ENCODE data around the gene IPO4.

IPO4 gene

DNA sequence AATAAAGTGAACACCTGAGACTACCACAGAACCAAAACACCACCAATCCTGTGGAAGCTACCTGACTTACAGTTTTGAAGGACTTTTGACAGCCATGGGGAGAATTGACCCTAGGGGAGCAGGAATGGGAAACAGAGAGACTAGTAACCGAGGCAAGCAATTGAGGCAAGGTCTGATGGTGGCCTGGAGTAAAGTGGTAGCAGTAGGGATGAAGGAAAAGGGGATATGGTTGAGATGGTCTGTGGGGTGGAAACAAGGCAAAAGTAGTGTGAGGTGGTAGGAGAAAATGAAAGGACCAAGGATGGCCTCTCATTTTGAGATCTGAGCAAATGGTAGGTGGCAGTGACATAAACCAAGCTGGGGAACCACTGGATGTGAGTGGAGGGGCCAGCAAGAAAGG, 31.8 kb downstream of the IPO4 start:
- Mint-ChIP-seq H3K4me3 (no peak overlapping the region), H3K4me1 (peaks cover 17% of the 10 kb centered on the region), H3K27me3 (no peaks in the 10 kb centered on the region), H3K9me3 (no peaks in the 10 kb centered on the region), H3K36me3 (peaks cover 54% of the 10 kb centered on the region), H3K27ac (no peak overlapping the region)
- no peak for ATAC-seq

DNA sequence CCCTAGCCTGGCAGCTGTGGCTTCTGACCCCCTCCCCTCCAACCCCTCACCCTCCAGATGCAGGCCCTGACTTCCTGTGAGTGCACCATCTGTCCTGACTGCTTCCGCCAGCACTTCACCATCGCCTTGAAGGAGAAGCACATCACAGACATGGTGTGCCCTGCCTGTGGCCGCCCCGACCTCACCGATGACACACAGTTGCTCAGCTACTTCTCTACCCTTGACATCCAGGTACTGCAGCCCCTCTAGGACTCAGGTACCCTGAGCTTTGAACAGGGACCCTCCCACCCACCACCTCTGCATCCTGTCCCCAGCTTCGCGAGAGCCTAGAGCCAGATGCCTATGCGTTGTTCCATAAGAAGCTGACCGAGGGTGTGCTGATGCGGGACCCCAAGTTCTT, 33.5 kb downstream of the IPO4 start:
- Mint-ChIP-seq H3K4me1 (peaks cover 15% of the 10 kb centered on the region), H3K4me3 (no peak overlapping the region), H3K36me3 (peaks cover 55% of the 10 kb centered on the region), H3K27ac (peak overlapping the region; percentile 43), H3K27me3 (no peaks in the 10 kb centered on the region), H3K9me3 (no peaks in the 10 kb centered on the region)
- no peak for ATAC-seq

GRCh38 chr14:24151404-24152080, 37.1 kb downstream of the IPO4 start:
- ATAC-seq, result no peak
- no peaks in the 10 kb centered on the region for H3K27me3 Mint-ChIP-seq
- H3K27ac Mint-ChIP-seq, result no peak overlapping the region
- H3K4me3 Mint-ChIP-seq, result no peak overlapping the region
- peaks cover 31% of the 10 kb centered on the region for H3K4me1 Mint-ChIP-seq
- H3K9me3 Mint-ChIP-seq, result no peaks in the 10 kb centered on the region
- peaks cover 35% of the 10 kb centered on the region for H3K36me3 Mint-ChIP-seq

GRCh38 chr14:24150993-24151392, 37.6 kb downstream of the IPO4 start:
- Mint-ChIP-seq H3K4me3 (no peak overlapping the region), H3K9me3 (no peaks in the 10 kb centered on the region), H3K4me1 (peaks cover 33% of the 10 kb centered on the region), H3K27ac (no peak overlapping the region), H3K27me3 (no peaks in the 10 kb centered on the region), H3K36me3 (peaks cover 34% of the 10 kb centered on the region)
- ATAC-seq, result no peak

GRCh38 chr14:24150567-24150966, 38.0 kb downstream of the IPO4 start:
- peaks cover 30% of the 10 kb centered on the region for H3K36me3 Mint-ChIP-seq

GRCh38 chr14:24150061-24150460, 38.6 kb downstream of the IPO4 start:
- peaks cover 42% of the 10 kb centered on the region for H3K4me1 Mint-ChIP-seq

More at GRCh38 chr14:24150567-24150966, 38.0 kb downstream of the IPO4 start:
- Mint-ChIP-seq H3K27ac (peak overlapping the region; percentile 39), H3K4me3 (no peak overlapping the region), H3K9me3 (no peaks in the 10 kb centered on the region), H3K27me3 (no peaks in the 10 kb centered on the region), H3K4me1 (peaks cover 37% of the 10 kb centered on the region)
- no peak for ATAC-seq

DNA sequence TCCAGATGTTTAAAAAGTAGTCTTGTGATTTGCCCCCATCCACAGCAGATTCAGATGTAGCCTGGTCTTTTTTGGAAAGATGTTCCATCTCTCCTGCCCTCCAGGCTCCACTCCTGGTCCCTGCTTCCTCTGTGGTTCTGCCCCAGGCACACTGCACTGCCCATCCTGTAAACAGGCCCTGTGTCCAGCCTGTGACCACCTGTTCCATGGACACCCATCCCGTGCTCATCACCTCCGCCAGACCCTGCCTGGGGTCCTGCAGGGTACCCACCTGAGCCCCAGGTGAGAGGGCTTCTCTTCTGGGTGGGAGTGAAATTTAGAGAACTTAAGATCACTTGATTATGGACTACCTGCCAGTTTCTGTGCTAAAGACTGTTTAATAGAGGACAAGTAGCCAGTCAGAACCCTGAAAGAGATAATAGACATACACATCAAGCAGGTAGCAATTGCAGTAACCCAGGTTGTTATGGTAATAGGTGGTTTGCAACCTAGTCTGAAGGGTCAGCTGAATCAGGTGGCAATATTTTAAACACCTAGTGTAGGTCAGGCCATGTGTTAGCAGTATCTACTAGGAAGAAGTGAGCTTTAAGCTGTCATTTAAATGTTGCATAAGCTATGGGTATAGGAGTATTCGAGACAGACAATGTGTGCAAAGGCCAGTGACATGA, 39.2 kb downstream of the IPO4 start:
- Mint-ChIP-seq H3K4me3 (no peak overlapping the region), H3K27me3 (no peaks in the 10 kb centered on the region), H3K27ac (no peak overlapping the region), H3K4me1 (peaks cover 45% of the 10 kb centered on the region), H3K9me3 (no peaks in the 10 kb centered on the region), H3K36me3 (peaks cover 28% of the 10 kb centered on the region)
- no peak for ATAC-seq

More at GRCh38 chr14:24150061-24150460, 38.6 kb downstream of the IPO4 start:
- ATAC-seq, result no peak
- Mint-ChIP-seq H3K27ac (peak overlapping the region; percentile 39), H3K9me3 (no peaks in the 10 kb centered on the region), H3K4me3 (no peak overlapping the region), H3K36me3 (peaks cover 30% of the 10 kb centered on the region), H3K27me3 (no peaks in the 10 kb centered on the region)

DNA sequence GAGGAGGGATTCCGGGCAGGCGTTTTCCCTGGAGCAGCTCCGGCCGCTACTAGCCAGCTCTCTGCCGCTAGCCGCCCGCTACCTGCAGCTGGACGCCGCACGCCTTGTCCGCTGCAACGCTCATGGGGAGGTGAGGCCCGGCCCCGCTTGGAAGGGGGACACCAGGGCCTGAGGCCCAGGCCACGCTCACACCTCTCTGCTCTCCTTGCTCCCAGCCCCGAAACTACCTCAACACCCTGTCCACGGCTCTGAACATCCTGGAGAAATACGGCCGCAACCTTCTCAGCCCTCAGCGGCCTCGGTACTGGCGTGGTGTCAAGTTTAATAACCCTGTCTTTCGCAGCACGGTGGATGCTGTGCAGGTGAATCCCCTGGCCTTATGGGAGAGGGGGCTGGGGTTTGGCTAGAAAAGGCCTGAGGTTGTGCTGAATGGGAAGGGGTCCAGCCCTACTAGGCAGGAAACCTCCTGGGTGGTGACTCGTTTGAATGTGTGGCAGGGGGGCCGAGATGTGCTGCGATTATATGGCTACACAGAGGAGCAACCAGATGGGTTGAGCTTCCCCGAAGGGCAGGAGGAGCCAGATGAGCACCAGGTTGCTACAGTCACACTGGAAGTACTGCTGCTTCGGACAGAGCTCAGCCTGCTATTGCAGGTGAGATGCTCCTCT, 40.7 kb downstream of the IPO4 start:
- no peak for ATAC-seq
- Mint-ChIP-seq H3K4me1 (peaks cover 53% of the 10 kb centered on the region), H3K9me3 (no peaks in the 10 kb centered on the region), H3K27me3 (no peaks in the 10 kb centered on the region), H3K36me3 (peaks cover 42% of the 10 kb centered on the region), H3K27ac (peak overlapping the region; percentile 83), H3K4me3 (peak overlapping the region; percentile 90)

GRCh38 chr14:24146978-24147760, 41.4 kb downstream of the IPO4 start, which contains the start of gene RNF31:
RNF31 (plus strand) TSS chr14:24147498; CDS start chr14:24147699, 201 bp downstream.
- ATAC-seq, result peak; percentile 96
- H3K4me3 Mint-ChIP-seq, result peak within 1 kb of the TSS; percentile 90
- no peaks in the 10 kb centered on the region for H3K9me3 Mint-ChIP-seq
- peaks cover 46% of the 10 kb centered on the region for H3K36me3 Mint-ChIP-seq
- H3K27me3 Mint-ChIP-seq, result no peaks in the 10 kb centered on the region
- peaks cover 58% of the 10 kb centered on the region for H3K4me1 Mint-ChIP-seq
- H3K27ac Mint-ChIP-seq, result peak within 1 kb of the TSS; percentile 83

- H3K27ac Mint-ChIP-seq, result peak within 1 kb of the TSS; percentile 83
- peaks cover 46% of the 10 kb centered on the region for H3K36me3 Mint-ChIP-seq
- no peaks in the 10 kb centered on the region for H3K27me3 Mint-ChIP-seq
- H3K4me3 Mint-ChIP-seq, result peak within 1 kb of the TSS; percentile 90
- peak; percentile 87 for ATAC-seq
- H3K4me1 Mint-ChIP-seq, result peaks cover 58% of the 10 kb centered on the region
- H3K9me3 Mint-ChIP-seq, result no peaks in the 10 kb centered on the region
Observed at GRCh38 chr14:24146453-24146977, 42.1 kb downstream of the IPO4 start, which contains the start of gene PSME2. PSME2 (minus strand) TSS chr14:24146610; CDS start chr14:24146581, 29 bp downstream.

DNA sequence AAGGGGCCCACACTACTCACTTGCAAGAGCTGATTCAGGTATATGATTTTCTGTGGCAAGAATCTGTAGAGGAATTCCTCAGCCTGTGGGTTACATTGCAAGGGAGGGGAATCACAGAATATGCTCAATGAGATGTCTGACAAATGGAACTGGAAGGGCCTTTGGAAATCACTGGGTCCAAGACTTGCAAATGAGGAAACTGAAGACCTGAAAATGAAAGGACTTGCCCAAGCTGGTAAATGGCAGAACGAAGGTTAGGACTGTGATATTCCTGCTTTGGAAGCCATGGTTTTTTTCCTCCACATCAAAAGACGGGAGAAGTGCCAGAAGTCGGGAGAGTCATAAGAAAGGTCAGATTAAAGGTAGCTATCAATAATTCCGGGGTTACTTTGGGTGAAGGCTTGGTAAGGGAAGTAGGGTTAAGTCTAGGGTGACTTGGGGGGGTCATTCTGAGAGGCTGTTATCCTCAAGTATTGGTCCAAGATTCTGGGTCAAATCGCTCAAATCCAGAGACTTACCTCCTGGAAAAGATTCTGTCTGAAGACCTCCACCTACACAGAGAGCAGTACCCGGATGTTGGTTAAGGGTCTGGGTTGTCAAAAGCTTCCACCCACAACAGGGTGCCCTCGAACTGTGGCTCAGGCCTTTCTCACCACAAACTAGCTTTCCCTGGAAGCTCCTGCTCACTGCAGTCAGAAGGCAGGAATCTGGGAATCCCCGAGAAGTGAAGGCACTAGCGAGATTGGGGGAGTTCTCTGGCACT, 42.7 kb downstream of the IPO4 start:
- ATAC-seq, result no peak
- Mint-ChIP-seq H3K4me1 (peaks cover 56% of the 10 kb centered on the region), H3K36me3 (peaks cover 41% of the 10 kb centered on the region), H3K27ac (peak overlapping the region; percentile 83), H3K9me3 (no peaks in the 10 kb centered on the region), H3K27me3 (no peaks in the 10 kb centered on the region), H3K4me3 (peak overlapping the region; percentile 90)

DNA sequence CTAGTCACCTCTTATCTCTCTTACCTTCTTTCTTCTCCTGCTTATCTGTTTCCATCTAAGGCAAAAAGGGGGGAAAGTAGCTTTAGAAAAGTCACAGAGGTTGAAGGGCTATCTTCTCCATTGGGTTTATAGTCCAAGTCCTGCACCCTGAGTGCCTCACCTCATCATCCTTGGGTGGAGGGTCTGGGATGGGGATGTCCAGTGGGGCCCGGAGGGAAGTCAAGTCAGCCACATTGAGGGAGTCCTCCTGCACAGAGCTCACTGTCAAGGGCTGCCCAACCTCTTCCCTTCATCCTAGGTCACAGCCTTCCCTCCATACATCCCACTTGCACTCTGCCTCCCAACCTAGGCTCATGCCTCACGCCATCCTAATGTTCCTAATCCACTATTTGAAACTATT, 43.4 kb downstream of the IPO4 start:
- H3K9me3 Mint-ChIP-seq, result no peaks in the 10 kb centered on the region
- peaks cover 34% of the 10 kb centered on the region for H3K36me3 Mint-ChIP-seq
- ATAC-seq, result no peak
- H3K27me3 Mint-ChIP-seq, result no peaks in the 10 kb centered on the region
- H3K27ac Mint-ChIP-seq, result peak overlapping the region; percentile 83
- H3K4me3 Mint-ChIP-seq, result peak overlapping the region; percentile 90
- peaks cover 56% of the 10 kb centered on the region for H3K4me1 Mint-ChIP-seq

DNA sequence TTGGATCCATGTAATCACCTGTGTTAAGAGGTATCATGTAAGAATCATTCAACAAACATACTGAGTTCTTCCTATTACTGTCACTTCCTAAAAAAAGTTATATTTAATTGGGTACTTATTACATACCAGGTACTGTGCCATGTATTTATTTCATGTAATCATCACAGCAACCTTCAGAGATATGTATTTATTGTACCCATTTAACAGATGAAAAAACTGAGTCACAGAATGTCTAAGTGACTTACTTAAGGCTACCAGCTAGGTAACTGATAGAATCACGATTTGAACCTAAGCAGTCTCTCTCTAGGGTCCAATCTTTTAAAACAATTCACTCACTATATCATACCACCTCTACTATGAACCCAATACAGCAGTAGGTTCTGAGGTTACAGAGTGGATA, 44.2 kb downstream of the IPO4 start:
- Mint-ChIP-seq H3K9me3 (no peaks in the 10 kb centered on the region), H3K4me1 (peaks cover 56% of the 10 kb centered on the region), H3K27ac (no peak overlapping the region), H3K4me3 (no peak overlapping the region), H3K36me3 (peaks cover 32% of the 10 kb centered on the region), H3K27me3 (no peaks in the 10 kb centered on the region)
- ATAC-seq, result no peak

DNA sequence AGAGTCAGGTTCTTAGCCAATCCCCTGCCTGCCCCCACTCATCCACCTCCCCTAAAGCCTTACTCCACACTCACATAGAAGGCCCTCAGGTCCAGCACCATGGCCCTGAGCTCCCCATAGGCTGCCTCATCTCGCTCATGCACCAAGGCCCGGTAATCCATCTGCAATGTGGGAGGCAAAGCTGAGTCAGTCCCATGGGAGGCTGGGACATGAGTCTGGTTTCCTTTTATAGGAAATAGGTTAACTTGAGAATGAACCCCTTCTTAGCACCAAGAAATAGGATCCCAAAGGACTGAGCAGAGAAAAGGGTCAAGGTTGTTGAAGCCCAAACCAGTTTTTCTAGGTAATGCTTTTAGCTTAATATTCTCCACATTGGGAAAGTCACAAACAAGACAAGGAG, 45.1 kb downstream of the IPO4 start:
- no peak overlapping the region for H3K27ac Mint-ChIP-seq
- no peak for ATAC-seq
- H3K27me3 Mint-ChIP-seq, result no peaks in the 10 kb centered on the region
- H3K9me3 Mint-ChIP-seq, result no peaks in the 10 kb centered on the region
- H3K36me3 Mint-ChIP-seq, result peaks cover 38% of the 10 kb centered on the region
- peaks cover 55% of the 10 kb centered on the region for H3K4me1 Mint-ChIP-seq
- H3K4me3 Mint-ChIP-seq, result no peak overlapping the region

Measured in stimulated activated memory B cell treated with anti-CD40 and anti-IgM and Interleukin-4, amounts not matched to agents 10 μg/mL and 1 μg/mL and 100 μg/mL, for 72 hours (primary cell).